Measurements from ENCODE around the gene MRPL38. TPM values are rescaled to one million over a fixed set of nuclear protein-coding genes. Genes with fewer than 3 reads are reported as not detected.

Gene MRPL38
- total RNA-seq, 1 experiment from 2014 or later, result 108 TPM

GRCh38 chr17:75943491-75943890 lies 38.8 kb upstream of the MRPL38 start:
- Histone ChIP-seq H3K18ac (ENCODE audit: insufficient read length, low read depth, low read length) (no peak overlapping the region), H3K9ac (ENCODE audit: extremely low read depth, insufficient read length, low read length) (no peak overlapping the region), H2BK15ac (ENCODE audit: low read depth, low read length) (no peak overlapping the region), H3K14ac (ENCODE audit: insufficient read depth, low read length) (no peak overlapping the region), H3K4ac (ENCODE audit: low read depth, low read length) (no peak overlapping the region), H2BK12ac (ENCODE audit: insufficient read length, low read depth, low read length) (no peak overlapping the region), H3K79me1 (ENCODE audit: insufficient read depth, low read depth, low read length, poor library complexity, severe bottlenecking) (no peaks in the 10 kb centered on the region), H4K20me1 (ENCODE audit: control insufficient read depth, insufficient read depth, insufficient read length) (no peaks in the 10 kb centered on the region), H3K4me2 (ENCODE audit: insufficient read depth, insufficient read length, low read length) (no peak overlapping the region), H4K5ac (ENCODE audit: insufficient read length, low read depth, low read length) (no peak overlapping the region), H3T11ph (ENCODE audit: low read length) (no peak overlapping the region), H4K8ac (replicated peaks; ENCODE audit: insufficient read length, low read depth, low read length) (no peak overlapping the region), H3K27ac (ENCODE audit: insufficient read length, low read depth, low read length) (no peak overlapping the region), H3K79me2 (ENCODE audit: insufficient read depth, low read length) (no peaks in the 10 kb centered on the region), H4K91ac (ENCODE audit: insufficient read length, low read depth, low read length) (no peak overlapping the region), H2AFZ (ENCODE audit: low read length) (no peak overlapping the region), H2BK120ac (ENCODE audit: low read depth, low read length, poor library complexity, severe bottlenecking) (no peak overlapping the region), H3K9me3 (ENCODE audit: control insufficient read depth, low read depth, low read length) (no peaks in the 10 kb centered on the region), H3K4me1 (ENCODE audit: insufficient read depth, low read length) (no peaks in the 10 kb centered on the region), H3K27me3 (ENCODE audit: insufficient read depth, low read length) (no peaks in the 10 kb centered on the region), H2AK5ac (ENCODE audit: insufficient read length, low read length) (no peak overlapping the region), H2BK20ac (ENCODE audit: low read depth, low read length, poor library complexity, severe bottlenecking) (no peak overlapping the region), H3K56ac (ENCODE audit: insufficient read length, low read depth, low read length) (no peak overlapping the region), H3K23ac (ENCODE audit: insufficient read length, low read depth, low read length) (no peak overlapping the region), H3K23me2 (ENCODE audit: insufficient read length, low read depth, low read length, poor library complexity, severe bottlenecking) (no peaks in the 10 kb centered on the region), H2BK5ac (ENCODE audit: insufficient read length, low read length) (no peak overlapping the region)
- no peak overlapping the region for H3K27ac Mint-ChIP-seq
- DNase-seq, result no peak
- WGBS (ENCODE audit: extremely low coverage, insufficient read length, low lambda C conversion rate), result no CpG with 5 or more reads among the region's 1 CpG
- TF ChIP-seq CTCF (conservative IDR thresholded peaks at IDR 0.05), result no peak
- no peak overlapping the region for H3K4me3 Mint-ChIP-seq
- no peaks in the 10 kb centered on the region for H3K27me3 Mint-ChIP-seq (ENCODE audit: low read depth)
- peaks cover 3 to 25% (median 16%) of the 10 kb centered on the region in 3 experiments; a peak in 6 of 7 replicates for H3K36me3 Mint-ChIP-seq (ENCODE audit: insufficient read depth in 1 of 3, low read depth in 3 of 3)
- H3K4me1 Mint-ChIP-seq, result peaks cover 12 to 15% of the 10 kb centered on the region in 2 experiments
- no peaks in the 10 kb centered on the region; a peak in 1 of 5 replicates for H3K9me3 Mint-ChIP-seq
